Inferior parietal cortex (tissue), 1 donor: Measurements from ENCODE around the gene PWP1.

Experiments used
- DNase-seq: peaks from one replicate; pipeline ENCODE4 v3.0.0-alpha.2; 2016; ENCODE audit errors: extremely low spot score

Gene PWP1

GRCh38 chr12:107735763-107736162, 50.2 kb downstream of the PWP1 start:
- DNase-seq: no peak

GRCh38 chr12:107736914-107737313, 51.3 kb downstream of the PWP1 start:
- DNase-seq: no peak

- DNase-seq: no peak
Measured at GRCh38 chr12:107748472-107748871, 62.9 kb downstream of the PWP1 start.

GRCh38 chr12:107749083-107749482, 63.5 kb downstream of the PWP1 start:
- no peak for DNase-seq

- no peak for DNase-seq
Measured at GRCh38 chr12:107759410-107759809, 73.8 kb downstream of the PWP1 start.

GRCh38 chr12:107760207-107760808, 74.7 kb downstream of the PWP1 start:
- DNase-seq: no peak

GRCh38 chr12:107760809-107761501, 75.4 kb downstream of the PWP1 start, which contains the start of gene PRDM4:
Gene PRDM4 (minus strand): TSS chr12:107761137. CDS start chr12:107760515, 622 bp downstream.
- peak; percentile 93 for DNase-seq

GRCh38 chr12:107761502-107761904, 75.9 kb downstream of the PWP1 start:
- DNase-seq: no peak
